ENCODE data around the gene UNC80. TPM values are rescaled to one million over a fixed set of nuclear protein-coding genes. Genes with fewer than 3 reads are reported as not detected.

UNC80 gene
- total and polyA plus RNA-seq, 2 donors (not counting 1 experiment from before 2014, with no cell fraction given) = under 0.01 TPM; not detected in 1

DNA sequence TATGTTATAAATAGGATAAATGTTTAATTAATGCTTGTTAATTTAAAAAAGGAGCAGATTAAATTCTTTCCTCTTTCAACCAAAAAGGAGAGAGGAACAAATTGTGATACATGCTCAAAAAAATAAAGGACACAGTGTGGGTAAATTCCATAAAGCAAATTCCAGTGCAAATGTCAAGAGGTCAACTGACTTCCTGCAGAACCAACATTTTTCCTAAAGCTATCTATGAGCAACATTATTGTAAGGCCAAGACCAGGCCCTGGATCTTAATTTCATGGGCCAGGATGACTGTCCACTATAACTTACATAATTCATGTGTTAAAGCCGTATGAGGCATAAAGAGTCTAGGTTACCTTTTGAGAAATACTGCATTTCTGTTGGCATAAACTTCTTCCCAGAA is 136.9 kb downstream of the UNC80 start:
- Histone ChIP-seq H3K27me3 (ENCODE audit: control insufficient read depth, insufficient read depth, low read length) (no peaks in the 10 kb centered on the region), H3K36me3 (ENCODE audit: control insufficient read depth, insufficient read depth, low read length) (no peaks in the 10 kb centered on the region), H3K9me3 (ENCODE audit: control insufficient read depth, insufficient read depth, low read depth, low read length) (no peaks in the 10 kb centered on the region), H3K9ac (ENCODE audit: insufficient read depth, low read length) (no peak overlapping the region), H4K20me1 (ENCODE audit: control insufficient read depth, extremely low read depth, insufficient read depth, low read length) (no peaks in the 10 kb centered on the region), H3K4me2 (ENCODE audit: extremely low read depth, insufficient read depth, low read length) (no peak overlapping the region), H3K4me3 (replicated peaks in 1 of 4; ENCODE audit: control extremely low read depth in 1 of 4, insufficient read depth in 1 of 4, low read depth in 3 of 4, low read length in 4 of 4) (no peak overlapping the region), H3K4me1 (ENCODE audit: control insufficient read depth, extremely low read depth, insufficient read depth, low read length) (no peaks in the 10 kb centered on the region), H2AFZ (ENCODE audit: low read length) (no peak overlapping the region), H3K79me2 (ENCODE audit: control insufficient read depth, insufficient read depth, low read length) (no peaks in the 10 kb centered on the region), H3K27ac (ENCODE audit: insufficient read depth, low read length) (no peak overlapping the region)
- no peak for DNase-seq (ENCODE audit: low read depth in 2 of 2)
- TF ChIP-seq, protein P1, sequence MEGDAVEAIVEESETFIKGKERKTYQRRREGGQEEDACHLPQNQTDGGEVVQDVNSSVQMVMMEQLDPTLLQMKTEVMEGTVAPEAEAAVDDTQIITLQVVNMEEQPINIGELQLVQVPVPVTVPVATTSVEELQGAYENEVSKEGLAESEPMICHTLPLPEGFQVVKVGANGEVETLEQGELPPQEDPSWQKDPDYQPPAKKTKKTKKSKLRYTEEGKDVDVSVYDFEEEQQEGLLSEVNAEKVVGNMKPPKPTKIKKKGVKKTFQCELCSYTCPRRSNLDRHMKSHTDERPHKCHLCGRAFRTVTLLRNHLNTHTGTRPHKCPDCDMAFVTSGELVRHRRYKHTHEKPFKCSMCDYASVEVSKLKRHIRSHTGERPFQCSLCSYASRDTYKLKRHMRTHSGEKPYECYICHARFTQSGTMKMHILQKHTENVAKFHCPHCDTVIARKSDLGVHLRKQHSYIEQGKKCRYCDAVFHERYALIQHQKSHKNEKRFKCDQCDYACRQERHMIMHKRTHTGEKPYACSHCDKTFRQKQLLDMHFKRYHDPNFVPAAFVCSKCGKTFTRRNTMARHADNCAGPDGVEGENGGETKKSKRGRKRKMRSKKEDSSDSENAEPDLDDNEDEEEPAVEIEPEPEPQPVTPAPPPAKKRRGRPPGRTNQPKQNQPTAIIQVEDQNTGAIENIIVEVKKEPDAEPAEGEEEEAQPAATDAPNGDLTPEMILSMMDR (conservative IDR thresholded peaks at IDR 0.05 in 1 of 2, IDR thresholded peaks at IDR 0.05 in 1 of 2; ENCODE audit: low read depth in 1 of 2, low read length in 2 of 2) = no peak
- no peak for TF ChIP-seq EZH2 (IDR thresholded peaks at IDR 0.05; ENCODE audit: low read length, missing control alignments)

DNA sequence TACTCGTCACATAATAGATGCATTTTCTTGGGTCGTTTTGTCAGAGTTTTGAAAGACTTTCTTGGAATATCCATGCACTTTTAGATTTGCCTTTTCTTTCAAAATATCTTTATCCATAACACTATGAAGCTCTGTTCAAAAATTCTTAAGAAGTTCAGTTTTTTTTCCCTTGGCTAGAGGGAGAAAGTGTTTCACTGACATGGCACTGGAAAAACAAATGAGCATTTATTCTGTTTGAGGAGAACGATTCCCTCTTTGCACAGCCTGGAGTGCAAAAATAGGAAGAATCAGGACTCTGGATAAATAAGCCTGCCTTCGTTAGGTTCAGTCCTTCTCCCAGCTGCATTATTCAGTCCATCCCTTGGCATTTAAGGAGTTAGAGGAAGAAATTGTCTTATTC is 139.9 kb downstream of the UNC80 start:
- H3K27ac ChIP-seq (ENCODE audit: insufficient read depth, low read length) = no peak overlapping the region
- no peak overlapping the region for H2AFZ ChIP-seq (ENCODE audit: low read length)
- H4K20me1 ChIP-seq (ENCODE audit: control insufficient read depth, extremely low read depth, insufficient read depth, low read length) = no peaks in the 10 kb centered on the region
- H3K36me3 ChIP-seq (ENCODE audit: control insufficient read depth, insufficient read depth, low read length) = no peaks in the 10 kb centered on the region
- H3K4me3 ChIP-seq (replicated peaks in 1 of 4; ENCODE audit: control extremely low read depth in 1 of 4, insufficient read depth in 1 of 4, low read depth in 3 of 4, low read length in 4 of 4) = no peak overlapping the region
- no peak for DNase-seq (ENCODE audit: low read depth in 2 of 2)
- H3K4me1 ChIP-seq (ENCODE audit: control insufficient read depth, extremely low read depth, insufficient read depth, low read length) = no peaks in the 10 kb centered on the region
- H3K79me2 ChIP-seq (ENCODE audit: control insufficient read depth, insufficient read depth, low read length) = no peaks in the 10 kb centered on the region
- no peak for TF ChIP-seq EZH2 (IDR thresholded peaks at IDR 0.05; ENCODE audit: low read length, missing control alignments)
- TF ChIP-seq, protein P1 (conservative IDR thresholded peaks at IDR 0.05 in 1 of 2, IDR thresholded peaks at IDR 0.05 in 1 of 2; ENCODE audit: low read depth in 1 of 2, low read length in 2 of 2) = no peak
- no peak overlapping the region for H3K4me2 ChIP-seq (ENCODE audit: extremely low read depth, insufficient read depth, low read length)
- H3K9ac ChIP-seq (ENCODE audit: insufficient read depth, low read length) = no peak overlapping the region
- no peaks in the 10 kb centered on the region for H3K27me3 ChIP-seq (ENCODE audit: control insufficient read depth, insufficient read depth, low read length)
- no peaks in the 10 kb centered on the region for H3K9me3 ChIP-seq (ENCODE audit: control insufficient read depth, insufficient read depth, low read depth, low read length)

DNA sequence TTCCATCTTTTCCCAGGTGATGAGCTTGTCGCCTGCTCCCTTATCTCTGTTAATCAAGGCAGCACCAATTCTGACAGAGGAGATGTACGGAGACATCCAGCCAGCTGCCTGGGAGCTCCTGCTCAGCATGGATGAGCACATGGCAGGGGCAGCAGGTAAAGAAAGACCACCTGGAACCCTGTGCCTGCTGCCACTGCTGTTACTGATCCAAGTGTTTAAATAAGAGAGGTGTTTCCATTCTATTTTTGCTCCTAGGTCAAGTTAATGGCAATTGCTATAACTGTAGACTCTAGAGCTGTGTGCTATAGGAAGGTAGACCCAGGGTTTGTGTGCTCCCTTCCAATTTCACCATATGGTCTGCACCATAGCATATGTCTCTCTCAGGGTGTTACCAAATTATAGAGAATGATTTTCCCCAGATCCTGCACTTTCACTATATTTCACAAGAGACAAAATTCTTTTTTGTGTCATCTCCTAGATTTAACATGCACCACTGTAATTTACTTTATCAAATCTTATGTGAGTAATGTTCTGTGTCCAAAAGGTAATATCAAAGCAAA is 142.2 kb downstream of the UNC80 start:
- no peak overlapping the region for H3K9ac ChIP-seq (ENCODE audit: insufficient read depth, low read length)
- no peaks in the 10 kb centered on the region for H4K20me1 ChIP-seq (ENCODE audit: control insufficient read depth, extremely low read depth, insufficient read depth, low read length)
- H2AFZ ChIP-seq (ENCODE audit: low read length) = no peak overlapping the region
- no peaks in the 10 kb centered on the region for H3K27me3 ChIP-seq (ENCODE audit: control insufficient read depth, insufficient read depth, low read length)
- TF ChIP-seq, protein P1 (conservative IDR thresholded peaks at IDR 0.05 in 1 of 2, IDR thresholded peaks at IDR 0.05 in 1 of 2; ENCODE audit: low read depth in 1 of 2, low read length in 2 of 2) = no peak
- TF ChIP-seq EZH2 (IDR thresholded peaks at IDR 0.05; ENCODE audit: low read length, missing control alignments) = no peak
- no peak overlapping the region for H3K27ac ChIP-seq (ENCODE audit: insufficient read depth, low read length)
- no peaks in the 10 kb centered on the region for H3K9me3 ChIP-seq (ENCODE audit: control insufficient read depth, insufficient read depth, low read depth, low read length)
- H3K79me2 ChIP-seq (ENCODE audit: control insufficient read depth, insufficient read depth, low read length) = no peaks in the 10 kb centered on the region
- no peak for DNase-seq (ENCODE audit: low read depth in 2 of 2)
- no peak overlapping the region for H3K4me3 ChIP-seq (replicated peaks in 1 of 4; ENCODE audit: control extremely low read depth in 1 of 4, insufficient read depth in 1 of 4, low read depth in 3 of 4, low read length in 4 of 4)
- H3K36me3 ChIP-seq (ENCODE audit: control insufficient read depth, insufficient read depth, low read length) = no peaks in the 10 kb centered on the region
- no peaks in the 10 kb centered on the region for H3K4me1 ChIP-seq (ENCODE audit: control insufficient read depth, extremely low read depth, insufficient read depth, low read length)
- no peak overlapping the region for H3K4me2 ChIP-seq (ENCODE audit: extremely low read depth, insufficient read depth, low read length)
